Epithelial cell of proximal tubule (primary cell): ENCODE data around the gene UGT2B17. TPM values are rescaled to one million over a fixed set of nuclear protein-coding genes. Genes with fewer than 3 reads are reported as not detected.
"Not testable (repeated sequence)": the region's sequence is repeated elsewhere in the genome, so short reads cannot be mapped to it uniquely, and the experiment has no call there.

ENCODE experiments used
- DNase-seq: peaks from one replicate; pipeline ENCODE4 v3.0.0-alpha.2; 2011; ENCODE audit warnings: low read depth
- H3K4me3 ChIP-seq: 2 replicates; pipeline ENCODE4 v1.5.1; 2011; ENCODE audit warnings: low read depth, mild to moderate bottlenecking, low read length
- CTCF ChIP-seq: conservative IDR thresholded peaks from 2 replicates; pipeline ENCODE4 v1.5.1; 2012; ENCODE audit warnings: low read depth, mild to moderate bottlenecking, low read length
- total RNA-seq: library from RNA; depleted of rRNA; stranded (reverse); fragments of >200 nt; gene quantifications from 2 replicates; pipeline ENCODE4 v1.2.3, GENCODE V29; 2015

The UGT2B17 gene
- total RNA-seq, 1 donor from 2014 or later = not detected

GRCh38 chr4:68560364-68561070, 15.6 kb downstream of the UGT2B17 start:
- DNase-seq, H3K4me3 ChIP-seq: not testable (repeated sequence)

GRCh38 chr4:68553830-68554229, 22.3 kb downstream of the UGT2B17 start:
- H3K4me3 ChIP-seq, DNase-seq: not testable (repeated sequence)

- not testable (repeated sequence) for DNase-seq, H3K4me3 ChIP-seq
Observed at GRCh38 chr4:68552818-68553811, 23.0 kb downstream of the UGT2B17 start.

GRCh38 chr4:68542742-68543141, 33.4 kb downstream of the UGT2B17 start:
- DNase-seq, H3K4me3 ChIP-seq: not testable (repeated sequence)

- DNase-seq = no peak
- H3K4me3 ChIP-seq = no peak overlapping the region
- TF ChIP-seq CTCF = no peak
Observed at GRCh38 chr4:68536375-68536774, 39.7 kb downstream of the UGT2B17 start.

- no peak overlapping the region for H3K4me3 ChIP-seq
- DNase-seq = no peak
- no peak for TF ChIP-seq CTCF
Observed at GRCh38 chr4:68535974-68536373, 40.1 kb downstream of the UGT2B17 start.

- DNase-seq, H3K4me3 ChIP-seq: not testable (repeated sequence)
Observed at GRCh38 chr4:68522232-68522631, 53.9 kb downstream of the UGT2B17 start.

- H3K4me3 ChIP-seq = no peak overlapping the region
- TF ChIP-seq CTCF = no peak
- DNase-seq = no peak
Observed at GRCh38 chr4:68520985-68521384, 55.1 kb downstream of the UGT2B17 start.

GRCh38 chr4:68518889-68519288, 57.2 kb downstream of the UGT2B17 start:
- no peak for DNase-seq
- H3K4me3 ChIP-seq = no peak overlapping the region
- TF ChIP-seq CTCF = no peak

- not testable (repeated sequence) for DNase-seq, H3K4me3 ChIP-seq
Observed at GRCh38 chr4:68505452-68505851, 70.7 kb downstream of the UGT2B17 start.

- not testable (repeated sequence) for H3K4me3 ChIP-seq, DNase-seq
Observed at GRCh38 chr4:68504836-68505235, 71.3 kb downstream of the UGT2B17 start.

- not testable (repeated sequence) for H3K4me3 ChIP-seq, DNase-seq
Observed at GRCh38 chr4:68503462-68503861, 72.7 kb downstream of the UGT2B17 start.
